ENCODE measurements around the gene HDAC7. TPM values are rescaled to one million over a fixed set of nuclear protein-coding genes. Genes with fewer than 3 reads are reported as not detected.

HDAC7 gene
- 59.5 TPM for polyA plus RNA-seq (ENCODE audit: insufficient read length)

DNA sequence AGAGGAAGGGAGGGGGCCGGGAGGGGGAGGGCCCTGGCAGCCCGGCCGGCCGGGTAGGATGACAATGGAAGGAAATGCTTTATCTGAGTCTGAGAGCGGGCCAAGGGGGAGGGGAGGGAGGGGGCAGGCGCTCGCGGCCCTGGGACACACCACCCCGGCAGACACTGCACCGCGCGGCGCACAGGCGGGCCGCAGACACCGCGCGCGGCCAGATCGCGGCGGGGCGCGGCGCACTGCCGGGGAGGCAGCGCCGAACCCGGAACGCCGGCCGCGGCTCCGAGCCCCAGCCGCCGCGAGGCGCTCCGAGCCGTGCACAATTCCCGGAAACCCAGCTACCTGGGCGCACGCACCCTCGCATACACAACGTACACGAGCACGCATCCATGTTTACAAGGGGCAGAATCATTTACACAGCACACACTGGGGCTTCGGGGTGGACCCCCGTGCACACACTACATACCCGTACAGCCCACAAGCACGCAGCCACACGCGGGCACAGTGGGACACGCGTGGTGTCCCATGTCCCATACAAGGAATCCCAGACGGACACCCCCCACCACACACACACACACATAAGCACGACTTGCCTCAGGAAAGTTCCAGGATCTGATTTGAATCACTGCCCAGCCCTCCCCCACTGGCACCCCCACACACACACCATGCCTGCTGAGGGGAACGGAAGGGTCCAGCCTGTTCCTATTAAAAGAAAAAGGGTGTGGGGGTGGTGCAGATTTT lies at the start of gene HDAC7:
Gene HDAC7, minus strand, starts transcription at position 8 of the 735 bp plus-strand sequence. CDS start 118 bp downstream, outside the sequence.
- DNase-seq (ENCODE audit: low read depth) = no peak

- DNase-seq (ENCODE audit: low read depth) = no peak
Observed at GRCh38 chr12:47868552-47869031, 48.9 kb upstream of the HDAC7 start.

DNA sequence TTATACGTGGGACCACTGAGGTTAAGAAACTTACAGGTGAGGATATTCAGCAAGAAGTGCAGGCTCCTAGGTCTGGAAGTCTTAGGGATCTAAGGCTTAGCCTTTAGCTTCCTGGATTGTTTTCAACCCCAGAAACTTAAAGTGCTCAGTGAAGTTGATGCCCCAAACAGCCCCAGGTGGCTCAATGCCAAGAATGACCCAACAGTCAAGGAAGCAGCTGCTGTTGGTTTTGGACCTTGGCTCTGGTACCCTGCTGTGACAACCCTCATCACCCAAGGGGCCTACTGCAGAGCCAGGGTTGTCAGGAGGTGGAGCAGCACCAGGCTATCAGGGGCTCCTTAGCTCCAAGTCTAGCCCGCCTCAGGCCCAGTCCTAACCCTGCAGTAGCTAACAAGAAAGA lies 48.3 kb upstream of the HDAC7 start:
- no peak for DNase-seq (ENCODE audit: low read depth)

- DNase-seq (ENCODE audit: low read depth) = no peak
Observed at GRCh38 chr12:47867495-47867941, 47.8 kb upstream of the HDAC7 start.

DNA sequence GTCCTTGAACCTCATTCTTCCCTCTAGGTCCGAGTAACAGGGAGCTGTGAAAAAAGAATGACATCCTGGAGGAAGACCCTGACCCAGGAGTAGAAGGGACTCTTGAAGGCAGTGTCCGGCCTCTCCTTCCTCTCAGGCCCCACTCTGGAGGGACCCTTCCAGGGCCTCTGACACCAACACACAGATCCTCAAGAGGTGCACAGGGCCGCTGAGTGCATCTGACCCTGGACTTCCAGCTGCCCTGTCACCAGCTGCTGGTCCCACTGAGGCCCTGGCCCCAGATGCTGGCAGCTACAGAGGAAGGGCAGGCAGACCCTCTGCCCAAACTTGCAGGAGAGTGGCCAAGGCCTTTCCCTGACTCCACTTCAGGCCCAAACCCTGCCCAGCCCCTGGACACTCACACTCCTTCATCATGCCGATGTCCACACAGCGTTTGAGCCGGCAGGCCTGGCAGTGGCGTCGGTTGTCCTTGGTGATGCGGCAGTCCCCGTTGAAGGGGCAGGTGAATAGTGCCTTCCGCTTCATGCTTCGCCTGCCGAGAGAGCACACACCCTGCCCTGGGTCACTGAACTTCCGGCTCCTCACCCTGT lies 45.0 kb upstream of the HDAC7 start:
- no peak for DNase-seq (ENCODE audit: low read depth)

- DNase-seq (ENCODE audit: low read depth) = no peak
Observed at GRCh38 chr12:47863985-47864384, 44.3 kb upstream of the HDAC7 start.

GRCh38 chr12:47863467-47863866 lies 43.8 kb upstream of the HDAC7 start:
- DNase-seq (ENCODE audit: low read depth) = no peak

- no peak for DNase-seq (ENCODE audit: low read depth)
Observed at GRCh38 chr12:47862881-47863280, 43.2 kb upstream of the HDAC7 start.

GRCh38 chr12:47862167-47862750 lies 42.6 kb upstream of the HDAC7 start:
- no peak for DNase-seq (ENCODE audit: low read depth)

DNA sequence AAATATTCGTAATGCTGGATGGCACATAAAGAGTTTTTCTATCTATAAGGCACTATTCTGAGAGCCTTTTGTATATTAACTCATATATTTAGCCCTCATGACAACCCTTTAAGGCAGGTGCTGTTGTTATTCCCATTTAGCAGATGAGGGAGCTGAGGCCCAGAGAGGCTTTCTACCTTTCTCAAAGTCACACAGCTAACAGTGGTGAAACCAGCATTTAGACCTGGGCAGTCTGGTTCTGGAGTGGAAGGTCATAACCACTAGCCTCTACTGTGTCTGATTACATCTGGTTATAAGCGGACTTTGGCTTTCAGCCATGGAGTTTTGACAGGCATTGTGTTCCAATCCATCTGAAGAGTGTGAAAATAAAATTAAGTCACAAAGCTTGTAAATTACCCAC lies 41.2 kb upstream of the HDAC7 start:
- no peak for DNase-seq (ENCODE audit: low read depth)

- DNase-seq (ENCODE audit: low read depth) = no peak
Observed at GRCh38 chr12:47860279-47860841, 40.7 kb upstream of the HDAC7 start.

DNA sequence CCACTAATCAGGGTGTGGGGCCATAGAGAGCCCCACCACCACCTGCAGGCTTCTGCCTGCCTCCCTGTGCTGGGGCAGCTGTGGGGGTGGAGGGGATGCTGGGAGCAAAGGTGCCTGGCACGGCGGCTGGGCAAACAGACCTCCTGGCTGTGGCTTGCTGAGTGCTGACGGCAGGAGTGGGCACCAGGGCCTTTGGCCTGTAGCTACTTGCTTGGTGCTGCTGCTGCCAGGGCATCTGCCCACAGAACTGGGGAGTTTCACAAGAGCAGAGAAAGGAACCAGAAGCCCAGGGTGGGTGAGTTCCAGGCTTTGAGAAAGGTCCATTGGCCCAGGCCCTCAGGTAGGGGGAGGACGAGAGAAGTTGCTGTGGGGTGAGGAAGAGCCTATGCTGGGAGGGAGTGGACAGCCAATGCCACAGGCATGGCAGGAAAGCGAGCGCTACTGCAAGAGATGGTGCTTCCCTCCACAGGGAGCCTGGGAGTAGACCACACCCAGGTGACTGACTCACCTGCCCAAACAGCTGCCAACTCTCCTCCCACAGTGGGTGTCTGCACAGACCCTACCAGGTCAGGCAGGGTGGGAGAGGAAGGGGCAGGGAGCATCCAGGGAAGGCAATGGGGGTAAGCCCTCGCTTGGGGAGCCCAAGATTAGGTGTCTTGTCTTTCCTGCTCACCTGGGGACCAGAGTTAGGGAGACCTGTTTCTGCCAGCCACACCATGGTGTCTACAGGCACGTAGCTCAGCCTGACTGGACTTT lies 39.0 kb upstream of the HDAC7 start:
- DNase-seq (ENCODE audit: low read depth) = no peak

GRCh38 chr12:47856721-47857575 lies 37.2 kb upstream of the HDAC7 start:
- no peak for DNase-seq (ENCODE audit: low read depth)

DNA sequence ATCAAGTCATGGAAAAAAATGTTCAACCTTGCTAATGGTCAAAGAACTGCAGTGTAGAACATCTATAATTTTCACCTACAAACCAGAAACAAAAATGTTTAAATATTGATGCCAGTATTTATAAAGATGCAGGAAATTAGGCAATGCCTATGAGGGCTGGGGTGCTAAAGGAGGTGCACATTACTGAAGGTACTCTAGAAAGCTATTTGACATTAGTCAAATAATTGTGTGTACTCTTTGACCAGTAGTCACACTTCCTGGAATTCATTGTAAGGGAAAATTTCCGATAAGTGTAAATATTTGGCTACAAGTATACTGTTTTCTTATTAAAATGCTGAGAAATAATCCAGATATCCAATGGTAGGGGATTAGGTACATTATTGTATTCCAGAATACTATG lies 36.4 kb upstream of the HDAC7 start:
- no peak for DNase-seq (ENCODE audit: low read depth)

GRCh38 chr12:47855502-47855901 lies 35.8 kb upstream of the HDAC7 start:
- DNase-seq (ENCODE audit: low read depth) = no peak

- DNase-seq (ENCODE audit: low read depth) = no peak
Observed at GRCh38 chr12:47854531-47854930, 34.8 kb upstream of the HDAC7 start.

- no peak for DNase-seq (ENCODE audit: low read depth)
Observed at GRCh38 chr12:47852096-47852571, 32.4 kb upstream of the HDAC7 start.

DNA sequence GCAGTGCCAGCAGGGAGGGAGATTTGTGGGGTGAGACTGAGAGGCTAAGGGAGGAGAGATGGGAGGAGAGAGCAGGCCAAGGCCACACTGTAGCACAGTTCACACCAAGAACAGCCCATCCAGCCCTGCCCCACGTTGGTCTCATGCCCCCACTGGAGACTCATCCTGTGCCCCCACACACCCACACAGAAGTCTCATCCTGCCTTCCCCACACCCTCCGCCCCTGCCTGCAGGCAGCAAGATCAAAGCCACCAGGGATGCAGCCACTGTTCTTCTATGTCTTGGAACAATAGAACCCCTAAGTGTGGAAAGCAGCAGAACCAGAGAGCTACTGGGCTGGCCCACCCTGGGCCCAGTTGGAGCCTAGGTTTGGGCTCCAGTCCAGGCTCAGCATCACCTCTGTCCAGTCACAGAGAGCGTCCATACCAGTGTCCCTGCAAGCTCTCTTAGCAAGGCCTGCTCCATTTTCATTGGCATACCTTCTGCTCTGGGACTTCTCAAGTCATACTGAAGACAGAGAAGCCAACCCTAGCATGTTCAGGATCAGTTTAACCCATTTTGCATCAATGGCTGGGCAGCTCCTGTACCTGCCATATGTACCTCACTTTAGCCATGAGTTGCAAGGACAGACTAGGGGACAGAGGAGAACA lies 31.7 kb upstream of the HDAC7 start:
- DNase-seq (ENCODE audit: low read depth) = no peak

- DNase-seq (ENCODE audit: low read depth) = no peak
Observed at GRCh38 chr12:47850153-47851084, 30.7 kb upstream of the HDAC7 start.

All from forelimb muscle (tissue), 1 donor.